Measurements from ENCODE around the gene PPM1H.

DNA sequence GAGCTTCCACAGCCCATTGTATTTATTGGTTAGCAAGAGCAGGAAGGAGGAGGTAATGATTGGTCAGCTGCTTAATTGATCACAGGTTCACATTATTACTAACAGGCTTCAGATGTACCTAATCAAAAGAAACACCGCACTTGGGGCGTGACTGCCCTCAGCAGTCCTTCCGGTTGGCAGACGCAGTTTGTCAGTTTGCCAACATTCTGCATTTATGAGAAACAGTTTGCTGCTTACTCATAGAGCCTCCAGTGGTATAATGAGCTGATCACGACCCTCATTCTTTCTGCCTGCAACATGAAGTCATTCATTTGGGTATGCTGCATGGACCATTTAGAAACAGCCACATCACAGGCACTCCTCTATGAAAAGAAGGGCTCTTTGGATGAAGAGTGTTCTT, 42.5 kb upstream of the PPM1H start:
- no peak for TF ChIP-seq POLR2A (IDR thresholded peaks at IDR 0.05; ENCODE audit: low read length)
- no peak for TF ChIP-seq GATA1 (IDR thresholded peaks at IDR 0.05; ENCODE audit: low read depth, low read length)
